GF-D8 (cell line): ENCODE measurements around the gene NUBPL.
"Not testable (repeated sequence)": the region's sequence is repeated elsewhere in the genome, so short reads cannot be mapped to it uniquely, and the experiment has no call there.

Source experiments
- DNase-seq: peaks from one replicate; lab custom pipeline; 2025; lab: John Stamatoyannopoulos, UW

NUBPL gene

GRCh38 chr14:31578792-31579501 lies 17.7 kb downstream of the NUBPL start:
- DNase-seq, result no peak

GRCh38 chr14:31580234-31580633 lies 19.0 kb downstream of the NUBPL start:
- no peak for DNase-seq

- DNase-seq, result no peak
Measured at GRCh38 chr14:31582286-31582691, 21.1 kb downstream of the NUBPL start.

- DNase-seq, result no peak
Measured at GRCh38 chr14:31582836-31583452, 21.7 kb downstream of the NUBPL start.

GRCh38 chr14:31590206-31590605 lies 29.0 kb downstream of the NUBPL start:
- no peak for DNase-seq

- DNase-seq, result no peak
Measured at GRCh38 chr14:31592122-31592521, 30.9 kb downstream of the NUBPL start.

- DNase-seq, result no peak
Measured at GRCh38 chr14:31592631-31593030, 31.4 kb downstream of the NUBPL start.

- no peak for DNase-seq
Measured at GRCh38 chr14:31596342-31597095, 35.3 kb downstream of the NUBPL start.

GRCh38 chr14:31605702-31606101 lies 44.5 kb downstream of the NUBPL start:
- DNase-seq, result no peak

GRCh38 chr14:31611778-31612433 lies 50.7 kb downstream of the NUBPL start:
- DNase-seq, result no peak

- DNase-seq, result no peak
Measured at GRCh38 chr14:31613188-31613587, 52.0 kb downstream of the NUBPL start.

- not testable (repeated sequence) for DNase-seq
Measured at GRCh38 chr14:31618884-31619283, 57.7 kb downstream of the NUBPL start.

- DNase-seq, result no peak
Measured at GRCh38 chr14:31619440-31619839, 58.2 kb downstream of the NUBPL start.

GRCh38 chr14:31620898-31621297 lies 59.7 kb downstream of the NUBPL start:
- not testable (repeated sequence) for DNase-seq

GRCh38 chr14:31622060-31622459 lies 60.9 kb downstream of the NUBPL start:
- DNase-seq, result no peak

GRCh38 chr14:31652900-31653299 lies 91.7 kb downstream of the NUBPL start:
- DNase-seq, result not testable (repeated sequence)

GRCh38 chr14:31657917-31658316 lies 96.7 kb downstream of the NUBPL start:
- no peak for DNase-seq

- DNase-seq, result no peak
Measured at GRCh38 chr14:31659278-31659677, 98.1 kb downstream of the NUBPL start.

- no peak for DNase-seq
Measured at GRCh38 chr14:31660191-31660590, 99.0 kb downstream of the NUBPL start.

GRCh38 chr14:31660728-31661127 lies 99.5 kb downstream of the NUBPL start:
- no peak for DNase-seq

- DNase-seq, result no peak
Measured at GRCh38 chr14:31668348-31668747, 107.1 kb downstream of the NUBPL start.

GRCh38 chr14:31672709-31673108 lies 111.5 kb downstream of the NUBPL start:
- DNase-seq, result no peak

- DNase-seq, result no peak
Measured at GRCh38 chr14:31677052-31677451, 115.8 kb downstream of the NUBPL start.
